ENCODE measurements around the gene MYO3A. TPM values are rescaled to one million over a fixed set of nuclear protein-coding genes. Genes with fewer than 3 reads are reported as not detected.

MYO3A gene
- total RNA-seq, 1 donor from 2014 or later, result not detected

DNA sequence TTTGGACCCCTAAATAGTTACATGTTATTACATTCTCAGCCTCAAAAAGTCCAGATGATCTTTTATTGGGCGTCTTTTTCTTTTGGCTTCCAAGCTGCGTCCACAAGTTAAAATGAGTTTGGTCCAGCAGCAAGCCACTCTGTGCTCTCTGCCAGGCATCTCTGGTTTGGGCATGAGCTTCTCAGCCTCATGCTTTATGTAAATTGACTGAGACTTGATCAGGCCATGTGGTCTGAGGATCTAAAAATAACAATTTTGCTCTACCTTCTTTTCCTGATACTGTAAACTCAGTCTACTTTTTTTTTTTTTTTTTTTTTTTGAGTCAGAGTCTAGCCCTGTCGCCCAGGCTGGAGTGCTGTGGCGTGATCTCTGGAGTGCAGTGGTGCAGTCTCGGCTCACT, 298.1 kb downstream of the MYO3A start:
- DNase-seq (ENCODE audit: missing footprints) (no peak), ATAC-seq (no peak)
- intact Hi-C loops (cut with DNase I), result no loop called here

DNA sequence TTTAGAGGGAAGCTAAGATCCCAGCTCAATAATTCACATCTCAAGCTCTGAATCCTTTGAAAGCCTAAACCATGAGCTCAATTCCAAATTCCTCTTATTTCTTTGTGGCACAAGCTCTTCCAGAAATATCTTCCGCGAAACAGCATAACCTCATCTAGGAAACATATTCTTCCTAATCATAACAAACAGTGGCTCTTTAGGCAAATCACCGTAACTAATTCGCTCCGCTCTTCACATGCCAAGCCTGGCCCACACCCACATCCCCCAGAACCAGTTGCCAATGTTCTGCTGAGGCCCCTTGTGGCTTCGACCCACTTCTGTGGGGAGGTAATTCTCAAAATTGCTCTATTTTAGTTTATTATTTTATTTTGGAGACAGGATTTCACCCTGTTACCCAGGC, 301.7 kb downstream of the MYO3A start:
- DNase-seq (ENCODE audit: missing footprints) (no peak), ATAC-seq (no peak)
- intact Hi-C loops (cut with DNase I), result no loop called here

DNA sequence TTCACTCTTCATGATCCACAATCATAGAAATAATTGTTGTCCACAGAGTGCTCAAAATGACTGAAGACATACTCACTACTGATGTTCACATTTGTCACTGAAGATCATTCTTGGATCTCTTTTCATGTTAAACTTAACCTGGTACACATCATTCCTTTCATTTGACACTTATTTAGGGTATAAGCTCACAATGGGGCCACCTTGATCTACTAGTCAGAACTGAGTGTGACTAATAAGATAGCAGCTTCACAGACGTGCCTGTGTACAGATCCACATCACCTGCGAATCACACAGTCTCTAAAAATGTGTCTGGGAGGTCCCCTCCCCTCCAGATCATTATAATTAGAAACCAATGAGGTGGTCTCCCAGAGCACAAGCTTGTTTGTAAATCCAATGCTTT, 304.3 kb downstream of the MYO3A start:
- ATAC-seq (no peak), DNase-seq (ENCODE audit: missing footprints) (no peak)
- intact Hi-C loops (cut with DNase I), result no loop called here

DNA sequence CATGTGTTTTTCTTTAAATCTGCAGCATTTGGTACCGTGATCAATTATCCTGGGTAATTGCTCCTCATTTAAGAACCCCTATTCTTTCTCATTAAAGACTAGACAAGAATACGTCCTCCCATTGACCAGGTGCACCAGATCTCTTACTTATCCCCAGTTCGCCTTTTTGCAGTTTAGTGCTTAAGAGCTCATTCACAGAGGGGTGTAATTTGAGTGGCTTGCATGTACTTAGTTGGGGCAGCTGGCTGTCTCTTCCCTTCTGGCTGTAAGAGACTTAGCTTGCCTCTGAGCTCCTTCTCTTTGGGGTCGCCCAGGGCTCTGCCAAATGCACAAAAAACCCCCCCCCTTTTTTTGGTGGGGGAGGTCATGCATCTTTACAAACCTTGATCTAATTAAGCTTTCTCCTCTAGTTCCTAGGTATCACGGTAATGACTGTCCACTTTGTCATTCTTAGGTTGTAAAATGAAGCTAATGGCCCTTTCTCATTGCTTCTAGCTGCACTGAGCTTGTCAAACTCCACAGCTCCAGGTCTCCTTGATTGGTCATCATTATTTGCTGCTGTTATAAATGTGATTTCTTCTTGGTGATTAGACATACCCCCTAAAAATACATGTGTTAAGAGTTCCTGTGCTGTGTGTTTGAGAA, 308.8 kb downstream of the MYO3A start:
- no peak for DNase-seq (ENCODE audit: missing footprints)
- no peak for ATAC-seq
- intact Hi-C loops (cut with DNase I), result no loop called here

DNA sequence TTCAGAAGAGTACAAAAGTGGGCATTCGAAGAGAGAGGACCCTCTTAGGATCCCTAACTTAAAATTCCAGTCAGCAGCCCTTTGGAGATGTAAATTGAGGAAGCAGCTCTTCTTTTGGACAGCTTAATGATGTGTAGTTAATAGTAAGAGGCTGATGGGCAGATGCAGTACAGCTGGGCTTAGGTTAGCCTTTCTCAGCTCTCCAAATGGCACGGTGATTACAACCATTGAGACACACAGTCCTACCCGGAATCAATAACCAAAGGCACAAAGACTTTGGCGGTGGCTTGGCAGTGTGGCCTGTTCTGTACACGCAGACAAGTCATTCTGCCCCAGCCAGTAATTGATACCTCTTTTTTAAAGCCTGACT, 309.3 kb downstream of the MYO3A start:
- ATAC-seq (no peak), DNase-seq (ENCODE audit: missing footprints) (no peak)
- intact Hi-C loops (cut with DNase I), result no loop called here

DNA sequence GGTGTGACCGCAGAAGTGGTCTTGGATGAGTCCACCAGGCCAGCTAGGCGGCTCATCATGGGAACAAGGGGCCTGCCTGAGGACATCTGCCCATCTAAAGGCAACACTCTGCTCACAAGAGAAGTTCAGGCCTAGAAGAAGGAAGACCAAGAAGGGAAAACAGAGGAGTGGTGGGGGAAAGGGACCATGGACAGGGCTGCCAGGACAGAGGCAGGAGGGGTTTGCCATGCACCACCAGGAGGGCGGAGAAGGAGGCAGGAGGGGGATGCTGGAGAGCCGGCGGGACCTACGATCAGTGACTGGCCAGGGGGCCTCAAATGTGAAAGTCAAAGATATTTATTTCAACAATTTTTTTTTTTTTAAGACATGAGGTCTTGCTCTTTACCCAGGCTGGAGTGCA, 315.7 kb downstream of the MYO3A start:
- intact Hi-C loops (cut with DNase I), result no loop called here
- DNase-seq (ENCODE audit: missing footprints), result no peak
- no peak for ATAC-seq

DNA sequence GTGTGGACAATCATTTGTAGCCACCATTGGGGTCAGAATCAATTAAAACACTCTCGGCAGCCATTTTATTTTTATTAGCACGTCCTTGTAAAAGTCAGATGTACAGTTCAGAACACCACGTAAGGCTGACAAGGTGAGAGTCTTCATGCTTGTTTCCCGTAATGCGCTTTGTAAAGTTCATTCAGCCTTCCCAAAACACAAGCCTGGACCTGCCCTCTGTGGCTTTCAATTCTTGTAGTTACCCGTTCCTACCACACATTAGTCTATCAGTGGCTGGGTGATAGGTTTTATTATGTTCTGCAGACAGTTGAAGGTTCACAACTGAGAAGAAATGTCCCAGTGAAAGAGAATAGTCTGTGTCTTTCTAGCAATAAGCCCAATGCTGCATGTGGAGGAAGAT, 317.9 kb downstream of the MYO3A start:
- ATAC-seq (no peak), DNase-seq (ENCODE audit: missing footprints) (no peak)
- intact Hi-C loops (cut with DNase I), result no loop called here

DNA sequence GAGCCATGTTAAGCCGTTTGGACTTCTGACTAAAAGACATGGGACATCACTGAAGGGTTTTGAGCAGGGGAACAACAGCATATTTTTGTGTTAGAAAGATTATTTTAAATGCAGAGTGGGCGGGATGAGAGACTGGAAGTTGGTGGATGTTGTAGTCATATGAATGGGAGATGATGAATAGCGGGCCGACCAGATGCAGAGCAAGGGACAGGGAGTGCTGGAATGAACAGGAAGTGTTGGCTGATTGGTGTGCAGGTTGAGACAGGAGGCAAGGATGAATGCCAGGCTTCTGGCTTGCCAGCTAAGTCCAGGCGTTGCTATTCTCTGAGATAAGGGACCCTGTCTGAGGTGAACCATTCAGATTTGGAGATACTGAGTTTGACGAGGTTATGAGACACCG, 320.6 kb downstream of the MYO3A start:
- DNase-seq (ENCODE audit: missing footprints) (no peak), ATAC-seq (no peak)
- intact Hi-C loops (cut with DNase I), result no loop called here

DNA sequence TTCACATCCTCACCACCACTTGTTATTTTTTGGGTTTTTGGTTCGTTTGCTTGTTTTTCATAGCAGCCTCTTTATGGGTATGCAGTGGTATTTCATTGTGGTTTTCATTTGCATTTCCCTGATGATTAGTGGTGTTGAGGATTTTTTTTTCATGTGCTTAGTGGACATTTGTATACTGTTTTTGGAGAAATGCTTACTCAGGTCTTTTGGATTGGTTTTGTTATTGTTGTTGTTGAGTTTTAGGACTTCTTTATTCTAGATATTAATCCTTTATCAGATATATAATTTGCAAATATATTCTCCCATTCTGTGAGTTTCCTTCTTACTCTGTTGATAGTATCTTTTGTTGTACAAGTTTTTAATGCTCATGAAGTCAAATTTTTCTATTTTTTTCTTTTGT, 325.3 kb downstream of the MYO3A start:
- intact Hi-C loops (cut with DNase I), result no loop called here
- DNase-seq (ENCODE audit: missing footprints) (no peak), ATAC-seq (no peak)

Measured in Right ventricle myocardium inferior (tissue), 1 donor.